Karpas-422 (cell line): ENCODE measurements around the gene NRIP3. TPM values are rescaled to one million over a fixed set of nuclear protein-coding genes. Genes with fewer than 3 reads are reported as not detected.
A peak's percentile ranks its signal among the peaks of the same experiment; 100 is the strongest.

ENCODE experiments used
- DNase-seq: peaks from one replicate; pipeline ENCODE4 v3.0.0-alpha.2; 2015
- H2AFZ ChIP-seq: fragments of 200-600 bp; sonication (generic); 2 replicates; pipeline ENCODE4 v1.6.1; 2014; ENCODE audit warnings: antibody characterized with exemption, low read length, mixed read lengths
- H3K27ac ChIP-seq: fragments of 200-600 bp; sonication (generic); 2 replicates; pipeline ENCODE4 v1.5.1; 2014; ENCODE audit warnings: mild to moderate bottlenecking, low read length, moderate library complexity
- H3K27me3 ChIP-seq: fragments of 200-600 bp; sonication (generic); 2 replicates; pipeline ENCODE4 v1.6.1; 2014; ENCODE audit warnings: low read length, mixed read lengths
- H3K36me3 ChIP-seq: fragments of 200-600 bp; sonication (generic); 2 replicates; pipeline ENCODE4 v1.6.1; 2014; ENCODE audit warnings: low read length, mixed read lengths; ENCODE audit not compliant: insufficient read depth
- H3K4me1 ChIP-seq: fragments of 200-600 bp; sonication (generic); 2 replicates; pipeline ENCODE4 v1.6.1; 2014; ENCODE audit warnings: mild to moderate bottlenecking, low read length, mixed read lengths
- H3K4me2 ChIP-seq: fragments of 200-600 bp; sonication (generic); 2 replicates; pipeline ENCODE4 v1.6.1; 2014; ENCODE audit warnings: low read length, low read depth, mild to moderate bottlenecking; ENCODE audit not compliant: poor library complexity, severe bottlenecking
- H3K4me3 ChIP-seq: fragments of 200-600 bp; sonication (generic); 2 replicates; pipeline ENCODE4 v1.5.1; 2014; ENCODE audit warnings: mild to moderate bottlenecking, antibody characterized with exemption, low read length, mixed read lengths
- H3K79me2 ChIP-seq: fragments of 200-600 bp; sonication (generic); 2 replicates; pipeline ENCODE4 v1.6.1; 2014; ENCODE audit warnings: mild to moderate bottlenecking, low read length, mixed read lengths
- H3K9ac ChIP-seq: fragments of 200-600 bp; sonication (generic); 2 replicates; pipeline ENCODE4 v1.6.0; 2014; ENCODE audit warnings: low read length
- H3K9me2 ChIP-seq: fragments of 200-600 bp; sonication (generic), shearing (Covaris generic); replicated peaks from 2 replicates; pipeline ENCODE4 v1.6.0; 2014; ENCODE audit warnings: mild to moderate bottlenecking, low read length, moderate library complexity; ENCODE audit not compliant: insufficient read depth
- H3K9me3 ChIP-seq: fragments of 300-700, 200-600 bp; sonication (generic); 2 replicates; pipeline ENCODE4 v1.6.1; 2014; ENCODE audit warnings: low read length, mixed read lengths
- H4K20me1 ChIP-seq: fragments of 200-600 bp; sonication (generic); 2 replicates; pipeline ENCODE4 v1.6.1; 2014; ENCODE audit warnings: mild to moderate bottlenecking, antibody characterized with exemption, low read length, low read depth; ENCODE audit not compliant: insufficient read depth
- total RNA-seq: library from RNA; depleted of rRNA; stranded (reverse); fragments of >200 nt; shearing (Covaris generic); gene quantifications from 2 replicates; pipeline ENCODE4 v1.2.3, GENCODE V29; 2014; ENCODE audit warnings: low replicate concordance

NRIP3 gene
- total RNA-seq, 1 experiment from 2014 or later, result not detected

GRCh38 chr11:9039863-9040262, 36.1 kb upstream of the NRIP3 start:
- no peak overlapping the region for H3K4me2 ChIP-seq
- no peaks in the 10 kb centered on the region for H3K9me2 ChIP-seq
- H3K4me3 ChIP-seq, result no peak overlapping the region
- no peak overlapping the region for H2AFZ ChIP-seq
- no peak overlapping the region for H3K27ac ChIP-seq
- DNase-seq, result no peak
- H3K79me2 ChIP-seq, result no peaks in the 10 kb centered on the region
- H3K9ac ChIP-seq, result no peak overlapping the region
- no peaks in the 10 kb centered on the region for H3K36me3 ChIP-seq
- no peaks in the 10 kb centered on the region; the same call in 1 of the 2 replicates for H3K4me1 ChIP-seq
- no peaks in the 10 kb centered on the region for H3K9me3 ChIP-seq
- H3K27me3 ChIP-seq, result no peaks in the 10 kb centered on the region
- no peaks in the 10 kb centered on the region for H4K20me1 ChIP-seq

GRCh38 chr11:9039198-9039597, 35.4 kb upstream of the NRIP3 start:
- DNase-seq, result peak; percentile 49
- H3K4me2 ChIP-seq, result no peak overlapping the region
- no peaks in the 10 kb centered on the region for H3K9me3 ChIP-seq
- no peak overlapping the region for H3K9ac ChIP-seq
- H3K27ac ChIP-seq, result no peak overlapping the region
- H3K36me3 ChIP-seq, result no peaks in the 10 kb centered on the region
- H3K9me2 ChIP-seq, result no peaks in the 10 kb centered on the region
- H3K4me1 ChIP-seq, result no peaks in the 10 kb centered on the region; the same call in 1 of the 2 replicates
- no peaks in the 10 kb centered on the region for H4K20me1 ChIP-seq
- H3K27me3 ChIP-seq, result no peaks in the 10 kb centered on the region
- no peak overlapping the region for H3K4me3 ChIP-seq
- H2AFZ ChIP-seq, result no peak overlapping the region
- no peaks in the 10 kb centered on the region for H3K79me2 ChIP-seq

- Histone ChIP-seq H3K27me3 (no peaks in the 10 kb centered on the region), H3K36me3 (no peaks in the 10 kb centered on the region), H3K9me2 (no peaks in the 10 kb centered on the region), H3K9ac (no peak overlapping the region), H3K4me2 (no peak overlapping the region), H4K20me1 (no peaks in the 10 kb centered on the region), H3K79me2 (no peaks in the 10 kb centered on the region), H2AFZ (no peak overlapping the region), H3K4me3 (no peak overlapping the region), H3K9me3 (no peaks in the 10 kb centered on the region), H3K27ac (no peak overlapping the region), H3K4me1 (no peaks in the 10 kb centered on the region; the same call in 1 of the 2 replicates)
- no peak for DNase-seq
Measured at GRCh38 chr11:9038541-9038940, 34.7 kb upstream of the NRIP3 start.

GRCh38 chr11:9037963-9038362, 34.2 kb upstream of the NRIP3 start:
- no peaks in the 10 kb centered on the region for H3K27me3 ChIP-seq
- no peaks in the 10 kb centered on the region for H3K36me3 ChIP-seq
- no peaks in the 10 kb centered on the region for H3K9me3 ChIP-seq
- H3K27ac ChIP-seq, result no peak overlapping the region
- H2AFZ ChIP-seq, result no peak overlapping the region
- H3K4me2 ChIP-seq, result no peak overlapping the region
- H4K20me1 ChIP-seq, result no peaks in the 10 kb centered on the region
- no peaks in the 10 kb centered on the region for H3K9me2 ChIP-seq
- no peaks in the 10 kb centered on the region for H3K79me2 ChIP-seq
- no peaks in the 10 kb centered on the region; the same call in 1 of the 2 replicates for H3K4me1 ChIP-seq
- no peak for DNase-seq
- H3K4me3 ChIP-seq, result no peak overlapping the region
- no peak overlapping the region for H3K9ac ChIP-seq

- Histone ChIP-seq H3K4me2 (no peak overlapping the region), H3K27me3 (no peaks in the 10 kb centered on the region), H3K4me1 (no peaks in the 10 kb centered on the region; the same call in 1 of the 2 replicates), H3K9me3 (no peaks in the 10 kb centered on the region), H4K20me1 (no peaks in the 10 kb centered on the region), H3K9me2 (no peaks in the 10 kb centered on the region), H3K4me3 (no peak overlapping the region), H3K36me3 (no peaks in the 10 kb centered on the region), H3K79me2 (no peaks in the 10 kb centered on the region), H2AFZ (no peak overlapping the region), H3K9ac (no peak overlapping the region), H3K27ac (no peak overlapping the region)
- no peak for DNase-seq
Measured at GRCh38 chr11:9037046-9037780, 33.4 kb upstream of the NRIP3 start.

- H2AFZ ChIP-seq, result no peak overlapping the region
Measured at GRCh38 chr11:9030601-9031000, 26.8 kb upstream of the NRIP3 start.

GRCh38 chr11:9029422-9029821, 25.6 kb upstream of the NRIP3 start:
- H2AFZ ChIP-seq, result no peak overlapping the region
- H3K27me3 ChIP-seq, result no peaks in the 10 kb centered on the region
- H3K36me3 ChIP-seq, result no peaks in the 10 kb centered on the region
- no peak overlapping the region for H3K9ac ChIP-seq
- DNase-seq, result no peak
- no peak overlapping the region for H3K4me2 ChIP-seq
- no peak overlapping the region for H3K4me3 ChIP-seq
- H3K9me3 ChIP-seq, result no peaks in the 10 kb centered on the region
- no peaks in the 10 kb centered on the region for H4K20me1 ChIP-seq
- H3K79me2 ChIP-seq, result no peaks in the 10 kb centered on the region
- H3K4me1 ChIP-seq, result no peaks in the 10 kb centered on the region
- no peaks in the 10 kb centered on the region for H3K9me2 ChIP-seq
- H3K27ac ChIP-seq, result no peak overlapping the region

More at GRCh38 chr11:9030601-9031000, 26.8 kb upstream of the NRIP3 start:
- Histone ChIP-seq H3K9ac (no peak overlapping the region), H4K20me1 (no peaks in the 10 kb centered on the region), H3K27me3 (no peaks in the 10 kb centered on the region), H3K36me3 (no peaks in the 10 kb centered on the region), H3K4me2 (no peak overlapping the region), H3K9me3 (no peaks in the 10 kb centered on the region), H3K4me1 (no peaks in the 10 kb centered on the region; the same call in 1 of the 2 replicates), H3K27ac (no peak overlapping the region), H3K4me3 (no peak overlapping the region), H3K9me2 (no peaks in the 10 kb centered on the region), H3K79me2 (no peaks in the 10 kb centered on the region)
- no peak for DNase-seq

- Histone ChIP-seq H3K9me3 (no peaks in the 10 kb centered on the region), H4K20me1 (no peaks in the 10 kb centered on the region), H3K4me1 (no peaks in the 10 kb centered on the region), H3K36me3 (no peaks in the 10 kb centered on the region), H3K79me2 (no peaks in the 10 kb centered on the region), H3K9me2 (no peaks in the 10 kb centered on the region), H3K4me3 (no peak overlapping the region), H3K27ac (no peak overlapping the region), H2AFZ (no peak overlapping the region), H3K9ac (no peak overlapping the region), H3K4me2 (no peak overlapping the region), H3K27me3 (no peaks in the 10 kb centered on the region)
- DNase-seq, result no peak
Measured at GRCh38 chr11:9028581-9028980, 24.8 kb upstream of the NRIP3 start.
